Lung (tissue), 12 donors: ENCODE measurements around the gene ZBTB47. TPM values are rescaled to one million over a fixed set of nuclear protein-coding genes. Genes with fewer than 3 reads are reported as not detected.
A peak's percentile ranks its signal among the peaks of the same experiment; 100 is the strongest.

Source experiments
- ATAC-seq: fragments of 200-7000 bp; cut with Tn5 transposase; one replicate; pipeline ENCODE4 v1.9.1; 2020; ENCODE audit warnings: moderate number of reproducible peaks; ENCODE audit not compliant: insufficient read depth, low FRiP score
- DNase-seq, 3 donors: peaks; one replicate each; pipeline ENCODE4 v3.0.0-alpha.2; 2013 to 2017
- H3K27ac ChIP-seq, 2 donors: one replicate each; pipeline ENCODE4 v1.5.1; 2013; ENCODE audit warnings: mild to moderate bottlenecking in 2 of 2, moderate library complexity in 2 of 2, control low read depth in 1 of 2, inconsistent platforms in 1 of 2, low read depth in 1 of 2, low read length in 1 of 2
- H3K27me3 ChIP-seq, 3 donors: one replicate each; pipeline ENCODE4 v1.5.1; 2013; ENCODE audit warnings: low read length in 2 of 3; ENCODE audit not compliant: control insufficient read depth in 3 of 3, insufficient read depth in 3 of 3
- H3K36me3 ChIP-seq, 4 donors: one replicate each; pipeline ENCODE4 v1.5.1; 2013; ENCODE audit warnings: low read length in 4 of 4, mild to moderate bottlenecking in 1 of 4, moderate library complexity in 1 of 4; ENCODE audit not compliant: control insufficient read depth in 4 of 4, insufficient read depth in 4 of 4
- H3K4me1 ChIP-seq, 5 donors: one replicate each; pipeline ENCODE4 v1.5.1; 2013; ENCODE audit warnings: low read length in 5 of 5, mild to moderate bottlenecking in 2 of 5, moderate library complexity in 1 of 5; ENCODE audit not compliant: control insufficient read depth in 5 of 5, insufficient read depth in 5 of 5
- H3K4me3 ChIP-seq: one replicate; pipeline ENCODE4 v1.5.1; 2013; ENCODE audit warnings: mild to moderate bottlenecking, control low read depth, moderate library complexity
- H3K9ac ChIP-seq, 2 donors: one replicate each; pipeline ENCODE4 v1.5.1; 2013; ENCODE audit warnings: low read length in 2 of 2, control low read depth in 1 of 2; ENCODE audit not compliant: insufficient read depth in 1 of 2
- H3K9me3 ChIP-seq, 4 donors: one replicate each; pipeline ENCODE4 v1.5.1; 2013; ENCODE audit warnings: low read length in 3 of 4, mild to moderate bottlenecking in 1 of 4, moderate library complexity in 1 of 4; ENCODE audit not compliant: control insufficient read depth in 4 of 4, insufficient read depth in 3 of 4
- WGBS, 2 donors: extraction: QIAGEN DNeasy Blood & Tissue Kit; methylation state at CpG; one replicate each; pipeline ENCODE4 v1.1.7; 2013; 5-methylcytosine and 5-hydroxymethylcytosine counted together
- polyA plus RNA-seq, 2 donors: library from polyadenylated mRNA; stranded (reverse); fragments of 200-250 nt; gene quantifications; one replicate each; pipeline ENCODE4 v1.2.1, GENCODE V29; 2013
- total RNA-seq, 2 donors: library from RNA; depleted of rRNA in 1 of 2; stranded (reverse); fragments of >200 nt in 1 of 2; gene quantifications; one replicate each; pipeline ENCODE4 v1.2.1, GENCODE V29; 2014 to 2021
- TF ChIP-seq, protein P1 (sequence below): IDR thresholded peaks from 2 replicates; pipeline ENCODE4 v1.5.1; 2012; ENCODE audit warnings: mild to moderate bottlenecking; ENCODE audit errors: control extremely low read depth, extremely low read depth
- donor health status: control.
- donor health status: control.
- donor health status: Bipolar disorder and iron deficiency.
- donor health status: healthy.
- donor health status: DM: yes; HTN: yes; CAD: no.

ZBTB47 gene
- total and polyA plus RNA-seq, 4 donors, result 8.6 to 34.1 (median 15.8) TPM

- H3K4me1 ChIP-seq, result peaks cover 3 to 32% (median 23%) of the 10 kb centered on the region in 5 donors
- H3K9ac ChIP-seq, result no peak overlapping the region
- TF ChIP-seq, protein P1, sequence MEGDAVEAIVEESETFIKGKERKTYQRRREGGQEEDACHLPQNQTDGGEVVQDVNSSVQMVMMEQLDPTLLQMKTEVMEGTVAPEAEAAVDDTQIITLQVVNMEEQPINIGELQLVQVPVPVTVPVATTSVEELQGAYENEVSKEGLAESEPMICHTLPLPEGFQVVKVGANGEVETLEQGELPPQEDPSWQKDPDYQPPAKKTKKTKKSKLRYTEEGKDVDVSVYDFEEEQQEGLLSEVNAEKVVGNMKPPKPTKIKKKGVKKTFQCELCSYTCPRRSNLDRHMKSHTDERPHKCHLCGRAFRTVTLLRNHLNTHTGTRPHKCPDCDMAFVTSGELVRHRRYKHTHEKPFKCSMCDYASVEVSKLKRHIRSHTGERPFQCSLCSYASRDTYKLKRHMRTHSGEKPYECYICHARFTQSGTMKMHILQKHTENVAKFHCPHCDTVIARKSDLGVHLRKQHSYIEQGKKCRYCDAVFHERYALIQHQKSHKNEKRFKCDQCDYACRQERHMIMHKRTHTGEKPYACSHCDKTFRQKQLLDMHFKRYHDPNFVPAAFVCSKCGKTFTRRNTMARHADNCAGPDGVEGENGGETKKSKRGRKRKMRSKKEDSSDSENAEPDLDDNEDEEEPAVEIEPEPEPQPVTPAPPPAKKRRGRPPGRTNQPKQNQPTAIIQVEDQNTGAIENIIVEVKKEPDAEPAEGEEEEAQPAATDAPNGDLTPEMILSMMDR, result no peak
- peak overlapping the region; percentile 75 to 97 for H3K27ac ChIP-seq
- H3K27me3 ChIP-seq, result no peaks in the 10 kb centered on the region
- WGBS, 2 donors, result 30 to 32% methylated on average over 7 of the region's 7 CpGs
- peak; percentile 35 to 52 (median 37) for DNase-seq
- ATAC-seq, result peak; percentile 80
- H3K9me3 ChIP-seq, result no peaks in the 10 kb centered on the region
- H3K36me3 ChIP-seq, result peaks cover 2 to 4% (median 3%) of the 10 kb centered on the region in 4 donors
- H3K4me3 ChIP-seq, result peak overlapping the region; percentile 75
These were observed 740 bp upstream of the ZBTB47 start for GRCh38 chr3:42652611-42653302.

DNA sequence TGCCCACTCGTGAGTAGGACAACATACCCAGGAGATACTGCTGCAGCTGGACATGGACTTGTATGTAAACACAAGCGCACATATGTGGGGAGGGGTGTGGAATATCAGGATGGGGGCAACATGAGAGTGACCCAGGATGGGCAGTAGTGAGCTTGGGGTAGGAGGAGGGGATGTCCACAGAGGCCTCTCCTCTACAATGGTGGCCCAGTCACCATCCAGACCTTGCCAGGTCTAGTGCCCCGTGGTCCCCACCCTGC is 266 bp upstream of the ZBTB47 start:
- Histone ChIP-seq H3K4me1 (peaks cover 3 to 32% (median 23%) of the 10 kb centered on the region in 5 donors), H3K9me3 (no peaks in the 10 kb centered on the region), H3K36me3 (peaks cover 0 to 7% (median 2%) of the 10 kb centered on the region in 4 donors), H3K4me3 (peak overlapping the region; percentile 75), H3K27me3 (no peaks in the 10 kb centered on the region), H3K9ac (no peak overlapping the region), H3K27ac (peak overlapping the region; percentile 75 to 97)
- 39 to 56% methylated on average over 3 of the region's 3 CpGs for WGBS, 2 donors
- no peak for DNase-seq
- TF ChIP-seq, protein P1, result no peak
- no peak for ATAC-seq

GRCh38 chr3:42654331-42655201 is 1.1 kb downstream of the ZBTB47 start:
- TF ChIP-seq, protein P1, result no peak
- no peaks in the 10 kb centered on the region for H3K9me3 ChIP-seq
- H3K9ac ChIP-seq, result peak overlapping the region; percentile 17 to 51
- peak overlapping the region; percentile 75 for H3K4me3 ChIP-seq
- ATAC-seq (peak; percentile 14), DNase-seq (peak; percentile 69 to 82 (median 78))
- peak overlapping the region; percentile 90 to 97 for H3K27ac ChIP-seq
- peaks cover 0 to 16% (median 0%) of the 10 kb centered on the region in 4 donors for H3K36me3 ChIP-seq
- WGBS, 2 donors, result 1% methylated on average over 72 to 94 of the region's 94 CpGs
- no peaks in the 10 kb centered on the region for H3K27me3 ChIP-seq
- H3K4me1 ChIP-seq, result peaks cover 3 to 32% (median 23%) of the 10 kb centered on the region in 5 donors
